Measurements from ENCODE around the gene ROM1.

- TF ChIP-seq POLR2A (IDR thresholded peaks at IDR 0.05) (no peak), CTCF (IDR thresholded peaks at IDR 0.05) (no peak)
Observed at GRCh38 chr11:62603776-62604299, 9.2 kb upstream of the ROM1 start.

Data from gastroesophageal sphincter (tissue), 3 donors.